Prostate gland (tissue), 2 donors: ENCODE data around the gene ADGRL3. TPM values are rescaled to one million over a fixed set of nuclear protein-coding genes. Genes with fewer than 3 reads are reported as not detected.

Source experiments
- DNase-seq: peaks from one replicate; pipeline ENCODE4 v3.0.0-alpha.2; 2019; ENCODE audit warnings: low spot score
- H3K27ac ChIP-seq, 2 donors: fragments of 200-600 bp; sonication (generic); 2 replicates each; pipeline ENCODE4 v1.5.1; 2017 to 2019
- H3K27me3 ChIP-seq: fragments of 200-600 bp; sonication (generic); replicated peaks from 2 replicates; pipeline ENCODE4 v1.5.1; 2019; ENCODE audit not compliant: insufficient read depth
- H3K36me3 ChIP-seq, 2 donors: fragments of 200-600 bp; sonication (generic); 1 replicate in 1 of 2; 2 replicates in 1 of 2; pipeline versions ENCODE4 v1.5.1 to v1.8.1; 2017 to 2019
- H3K4me1 ChIP-seq: fragments of 200-600 bp; sonication (generic); replicated peaks from 2 replicates; pipeline ENCODE4 v1.5.1; 2019
- H3K4me3 ChIP-seq, 2 donors: fragments of 200-600 bp; sonication (generic); 2 replicates each; pipeline ENCODE4 v1.5.1; 2017 to 2019
- H3K9me3 ChIP-seq: fragments of 200-600 bp; sonication (generic); 2 replicates; pipeline ENCODE4 v1.5.1; 2017
- CTCF ChIP-seq, 4 experiments: fragments of 200-600 bp in 2 of 4; fragments of 450-650 bp in 2 of 4; sonication (generic) in 2 of 4; IDR thresholded peaks; 1 replicate in 3 of 4; 2 replicates in 1 of 4; pipeline ENCODE4 v1.5.1; 2016 to 2019; ENCODE audit warnings: antibody characterized with exemption in 4 of 4, mild to moderate bottlenecking in 2 of 4, moderate library complexity in 2 of 4
- POLR2A ChIP-seq: fragments of 450-650 bp; IDR thresholded peaks from one replicate; pipeline ENCODE4 v1.6.1; 2016; ENCODE audit warnings: antibody characterized with exemption, mild to moderate bottlenecking
- POLR2AphosphoS5 ChIP-seq: sonication (generic); formaldehyde crosslinking; IDR thresholded peaks from one replicate; pipeline ENCODE4 v1.6.1; 2017; ENCODE audit warnings: antibody characterized with exemption
- WGBS: methylation state at CpG from one replicate; pipeline ENCODE4 v1.1.5; 2018; 5-methylcytosine and 5-hydroxymethylcytosine counted together
- intact Hi-C: fragments of 100-400 bp; cut with DNase I; formaldehyde crosslinking; loops from one replicate; pipeline ENCODE4 v1.14.2; 2022
- total RNA-seq, 2 donors: library from RNA; depleted of rRNA; stranded (reverse); fragments of >200 nt; gene quantifications; one replicate each; pipeline ENCODE4 v1.1.0, GENCODE V29; 2016

The ADGRL3 gene
- total RNA-seq, 2 donors from 2014 or later, result 1.7 to 23.5 TPM

DNA sequence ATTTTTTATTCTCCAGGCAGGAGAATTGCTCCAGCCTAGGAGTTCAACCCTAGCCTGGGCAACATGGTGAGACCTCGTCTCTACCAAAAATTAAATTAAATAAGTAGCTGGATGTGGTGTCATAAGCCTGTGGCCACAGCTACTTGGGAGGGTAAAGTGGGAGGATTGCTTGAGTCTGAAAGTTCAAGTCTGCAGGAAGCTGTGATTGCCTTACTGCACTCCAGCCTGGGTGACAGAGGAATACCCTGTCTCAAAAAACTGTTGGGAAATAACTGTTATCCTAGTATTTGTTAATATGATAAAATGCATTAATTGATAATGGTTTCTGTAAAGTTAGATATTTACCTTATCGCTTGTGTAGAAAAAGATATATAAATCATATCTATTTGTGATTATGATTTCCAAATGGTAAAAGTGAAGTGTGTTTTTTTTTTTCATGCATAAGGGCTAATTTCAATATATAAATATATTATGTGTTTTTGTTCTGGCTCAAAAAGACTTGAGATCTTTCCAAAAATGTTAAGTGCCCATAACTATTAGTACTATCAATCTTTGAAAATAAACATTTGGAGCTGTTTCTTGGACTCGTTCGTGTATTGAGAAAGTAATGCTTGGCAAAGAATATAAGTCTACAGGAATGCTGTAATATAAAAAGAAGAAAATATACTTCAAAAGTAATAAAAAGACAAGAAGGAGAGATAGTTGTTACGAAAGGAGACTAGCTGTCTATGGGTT lies 396.6 kb downstream of the ADGRL3 start:
- TF ChIP-seq CTCF (IDR thresholded peaks at IDR 0.05) (no peak), POLR2A (no peak), POLR2AphosphoS5 (no peak)
- H3K4me1 ChIP-seq, result no peaks in the 10 kb centered on the region
- 55% methylated on average over 5 of the region's 5 CpGs for WGBS
- intact Hi-C loops, result no loop called here
- H3K9me3 ChIP-seq, result no peaks in the 10 kb centered on the region
- H3K36me3 ChIP-seq, result no peaks in the 10 kb centered on the region
- no peak overlapping the region for H3K27ac ChIP-seq
- H3K4me3 ChIP-seq, result no peak overlapping the region
- H3K27me3 ChIP-seq, result no peaks in the 10 kb centered on the region
- no peak for DNase-seq

DNA sequence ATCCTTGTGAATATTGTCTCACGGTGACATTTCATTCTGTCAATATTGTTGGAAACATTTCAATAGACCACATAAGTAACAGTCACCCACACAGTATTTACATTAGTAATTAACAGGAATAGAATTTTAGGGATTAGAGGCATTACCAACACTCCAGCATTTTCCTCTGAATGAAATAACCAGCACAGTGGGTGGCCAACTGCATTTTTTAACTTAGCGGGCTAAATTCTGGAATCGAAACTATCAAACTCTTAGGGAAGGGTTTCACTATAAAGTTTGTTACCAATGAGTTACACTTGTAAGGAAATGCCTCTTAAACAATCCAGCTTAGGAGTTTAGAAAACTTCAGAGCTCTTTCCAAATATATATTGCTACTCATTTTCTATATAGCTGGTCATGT lies 403.0 kb downstream of the ADGRL3 start:
- H3K4me1 ChIP-seq, result no peaks in the 10 kb centered on the region
- no peak for DNase-seq
- H3K4me3 ChIP-seq, result no peak overlapping the region
- H3K27ac ChIP-seq, result no peak overlapping the region
- TF ChIP-seq POLR2A, result no peak
- no peak for TF ChIP-seq CTCF (IDR thresholded peaks at IDR 0.05)
- no peak for TF ChIP-seq POLR2AphosphoS5
- H3K36me3 ChIP-seq, result no peaks in the 10 kb centered on the region
- WGBS, result 80% methylated on average over 3 of the region's 3 CpGs
- H3K9me3 ChIP-seq, result no peaks in the 10 kb centered on the region
- H3K27me3 ChIP-seq, result no peaks in the 10 kb centered on the region
- intact Hi-C loops, result no loop called here

GRCh38 chr4:61604054-61604453 lies 403.9 kb downstream of the ADGRL3 start:
- Histone ChIP-seq H3K27me3 (no peaks in the 10 kb centered on the region), H3K36me3 (no peaks in the 10 kb centered on the region), H3K9me3 (no peaks in the 10 kb centered on the region), H3K4me1 (no peaks in the 10 kb centered on the region), H3K27ac (no peak overlapping the region), H3K4me3 (no peak overlapping the region)
- 78% methylated on average over 2 of the region's 2 CpGs for WGBS
- no peak for TF ChIP-seq POLR2AphosphoS5
- TF ChIP-seq CTCF (IDR thresholded peaks at IDR 0.05), result no peak
- no peak for TF ChIP-seq POLR2A
- no peak for DNase-seq
- intact Hi-C loops, result no loop called here

- H3K4me3 ChIP-seq, result no peak overlapping the region
- no peak for TF ChIP-seq POLR2AphosphoS5
- TF ChIP-seq CTCF (IDR thresholded peaks at IDR 0.05), result no peak
- TF ChIP-seq POLR2A, result no peak
- H3K4me1 ChIP-seq, result no peaks in the 10 kb centered on the region
- no peak overlapping the region for H3K27ac ChIP-seq
- intact Hi-C loops, result no loop called here
- H3K36me3 ChIP-seq, result no peaks in the 10 kb centered on the region
- no peak for DNase-seq
- H3K27me3 ChIP-seq, result no peaks in the 10 kb centered on the region
- H3K9me3 ChIP-seq, result no peaks in the 10 kb centered on the region
Observed at GRCh38 chr4:61605984-61606383, 405.9 kb downstream of the ADGRL3 start.

GRCh38 chr4:61614231-61614630 lies 414.1 kb downstream of the ADGRL3 start:
- intact Hi-C loops, result no loop called here
- no peak for TF ChIP-seq POLR2AphosphoS5
- TF ChIP-seq POLR2A, result no peak
- no peak for TF ChIP-seq CTCF (IDR thresholded peaks at IDR 0.05)
- H3K9me3 ChIP-seq, result no peaks in the 10 kb centered on the region
- no peak for DNase-seq
- no peak overlapping the region for H3K4me3 ChIP-seq
- H3K36me3 ChIP-seq, result no peaks in the 10 kb centered on the region
- H3K27ac ChIP-seq, result no peak overlapping the region
- H3K27me3 ChIP-seq, result no peaks in the 10 kb centered on the region
- H3K4me1 ChIP-seq, result no peaks in the 10 kb centered on the region
